ENCODE data around the gene MSANTD2.
"Not testable (repeated sequence)": the region's sequence is repeated elsewhere in the genome, so short reads cannot be mapped to it uniquely, and the experiment has no call there.

The MSANTD2 gene

GRCh38 chr11:124814739-124815138, 14.5 kb upstream of the MSANTD2 start:
- no peak for DNase-seq

- no peak for DNase-seq
Observed at GRCh38 chr11:124812876-124813275, 12.7 kb upstream of the MSANTD2 start.

- no peak for DNase-seq
Observed at GRCh38 chr11:124811399-124812125, 11.4 kb upstream of the MSANTD2 start.

DNA sequence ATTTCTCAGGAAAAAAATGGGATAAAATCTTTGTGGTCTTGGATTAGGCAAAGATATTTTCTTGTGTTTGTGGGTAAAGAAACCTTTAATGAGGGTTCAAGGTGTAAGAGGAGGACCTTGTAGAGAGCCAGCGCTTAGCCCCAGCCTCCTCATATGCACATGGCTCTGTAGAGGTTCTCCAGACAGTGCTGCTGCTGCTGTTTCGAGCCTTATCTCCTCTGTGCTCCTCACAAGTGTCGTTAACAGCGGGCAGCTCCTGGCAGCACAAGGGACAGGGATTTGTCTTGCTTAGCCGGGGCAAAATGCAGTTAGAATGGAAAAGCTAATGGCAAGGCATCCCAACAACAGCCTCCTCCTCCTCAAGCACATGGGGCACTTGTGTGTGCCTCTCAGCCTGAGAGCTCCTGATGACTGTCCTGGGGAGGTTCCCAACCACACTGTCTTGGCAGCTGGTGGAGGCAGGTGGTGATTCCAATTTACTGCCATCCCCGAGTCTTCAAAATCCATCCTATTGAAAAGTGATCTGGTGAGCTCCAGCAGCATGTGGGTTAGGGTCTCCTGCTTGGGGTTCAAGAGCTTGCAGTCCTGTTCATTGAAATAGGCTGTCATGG, 7.6 kb upstream of the MSANTD2 start:
- DNase-seq, result no peak

- DNase-seq, result no peak
Observed at GRCh38 chr11:124807201-124807600, 7.0 kb upstream of the MSANTD2 start.

GRCh38 chr11:124804884-124805283, 4.7 kb upstream of the MSANTD2 start:
- DNase-seq, result no peak

DNA sequence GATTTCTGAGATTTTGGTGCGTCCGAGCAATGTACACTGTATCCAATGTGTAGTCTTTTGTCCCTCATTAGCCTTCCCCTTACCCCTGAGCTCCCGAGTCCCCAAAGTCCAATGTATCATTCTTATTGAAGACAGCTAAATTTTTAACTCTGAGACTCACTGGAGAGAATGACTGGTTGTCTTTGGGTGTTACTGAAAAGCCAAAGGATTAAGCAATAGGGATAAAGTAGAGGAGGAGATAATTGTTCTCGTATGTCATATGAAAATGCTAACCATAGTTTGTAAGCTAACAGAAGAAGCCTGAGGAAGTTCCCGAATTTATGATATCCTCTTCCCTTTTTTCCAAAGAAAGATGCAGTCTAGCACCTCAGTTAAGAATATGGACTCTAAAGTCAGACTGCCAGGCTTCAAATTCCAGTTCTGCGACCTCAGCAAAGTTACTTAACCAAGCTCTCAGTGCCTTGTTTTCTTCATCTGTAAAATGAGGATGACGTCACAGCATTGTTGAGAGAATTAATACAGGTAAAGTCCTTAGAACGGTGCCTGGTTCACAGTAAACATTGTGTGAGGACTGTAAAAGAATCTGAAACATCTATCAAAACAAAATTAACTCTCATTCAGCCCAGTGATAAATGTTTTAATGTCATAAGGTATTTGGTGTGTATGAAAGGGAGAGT, 1.6 kb upstream of the MSANTD2 start:
- DNase-seq, result no peak

DNA sequence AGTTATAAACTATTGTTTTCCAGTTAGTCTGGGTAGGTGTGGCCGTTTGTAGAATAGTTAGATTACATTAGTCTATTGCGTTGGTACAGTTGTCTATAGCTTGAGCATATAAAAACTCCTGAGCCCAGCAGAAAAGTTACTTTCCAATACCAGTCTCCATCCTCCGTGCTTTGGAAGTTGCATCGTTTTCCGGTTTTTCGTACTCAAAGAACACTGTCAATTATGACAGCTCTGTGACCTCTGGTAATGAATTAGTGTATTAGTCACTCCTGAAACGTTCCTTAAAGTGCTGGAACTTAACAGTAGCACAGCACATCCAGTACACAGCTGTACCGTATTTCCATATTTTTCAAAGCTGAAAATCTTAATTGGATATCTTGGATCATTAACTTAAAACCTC, 808 bp upstream of the MSANTD2 start:
- no peak for DNase-seq

- DNase-seq, result peak; percentile 35
Observed at GRCh38 chr11:124799348-124800225, 619 bp downstream of the MSANTD2 start.

GRCh38 chr11:124798991-124799347, 1.2 kb downstream of the MSANTD2 start:
- DNase-seq, result no peak

- no peak for DNase-seq
Observed at GRCh38 chr11:124796312-124796711, 3.9 kb downstream of the MSANTD2 start.

DNA sequence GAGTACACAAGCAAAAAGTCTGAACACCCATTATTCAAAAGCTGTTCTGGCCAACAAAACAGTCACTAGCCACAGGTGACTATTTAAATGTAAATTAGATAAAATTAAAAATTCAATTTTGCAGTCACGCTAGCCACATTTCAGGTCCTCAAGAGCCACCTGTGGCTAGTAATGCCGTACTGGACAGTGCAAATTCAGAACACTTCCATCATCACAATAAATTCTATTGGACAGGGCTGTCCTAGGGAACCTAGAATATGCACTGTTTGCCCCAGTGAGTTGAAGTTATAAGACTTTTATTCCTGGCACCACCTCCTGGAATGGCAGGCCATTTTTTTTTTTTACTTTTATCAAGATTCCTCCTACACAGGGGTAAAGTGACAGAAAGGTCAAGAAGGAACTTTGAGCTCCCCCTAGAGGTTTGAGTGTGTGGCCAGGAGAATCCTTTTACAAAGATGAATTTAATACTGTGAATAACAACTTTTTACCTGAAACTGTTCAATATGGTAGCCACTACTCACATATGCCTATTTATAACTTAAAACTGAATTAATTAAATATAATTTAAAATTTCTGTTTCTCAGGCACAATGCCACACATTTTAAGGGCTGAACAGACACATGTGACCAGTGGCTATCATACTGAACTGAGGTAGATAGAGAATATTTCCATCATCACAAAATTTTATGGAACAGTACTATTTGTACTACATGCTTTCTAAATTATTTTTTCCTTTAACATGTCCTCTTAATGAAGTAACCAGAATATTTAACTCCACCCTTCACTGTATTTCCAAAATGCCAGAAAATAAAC, 6.5 kb downstream of the MSANTD2 start:
- DNase-seq, result no peak

- no peak for DNase-seq
Observed at GRCh38 chr11:124791626-124792341, 8.4 kb downstream of the MSANTD2 start.

GRCh38 chr11:124788521-124788920, 11.7 kb downstream of the MSANTD2 start:
- DNase-seq, result no peak

DNA sequence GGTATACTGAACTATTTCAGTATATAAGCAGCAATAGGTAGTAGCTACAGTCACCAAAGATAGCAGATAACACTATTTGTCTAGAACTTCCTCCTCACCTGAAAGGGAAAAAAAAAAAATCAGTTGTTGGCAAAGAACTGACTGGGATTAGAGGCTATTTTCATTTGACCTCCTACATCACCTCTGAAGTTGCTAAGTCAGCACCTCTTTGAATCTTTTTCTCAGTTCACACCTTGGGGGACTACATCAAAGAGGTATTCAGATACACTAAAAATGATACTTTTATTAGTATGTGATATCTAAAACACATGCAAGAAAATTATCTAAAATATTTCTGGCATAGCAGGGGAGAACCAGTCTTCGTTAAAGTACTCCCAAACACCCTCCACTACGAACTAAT, 16.2 kb downstream of the MSANTD2 start:
- no peak for DNase-seq

GRCh38 chr11:124783002-124783401, 17.2 kb downstream of the MSANTD2 start:
- no peak for DNase-seq

DNA sequence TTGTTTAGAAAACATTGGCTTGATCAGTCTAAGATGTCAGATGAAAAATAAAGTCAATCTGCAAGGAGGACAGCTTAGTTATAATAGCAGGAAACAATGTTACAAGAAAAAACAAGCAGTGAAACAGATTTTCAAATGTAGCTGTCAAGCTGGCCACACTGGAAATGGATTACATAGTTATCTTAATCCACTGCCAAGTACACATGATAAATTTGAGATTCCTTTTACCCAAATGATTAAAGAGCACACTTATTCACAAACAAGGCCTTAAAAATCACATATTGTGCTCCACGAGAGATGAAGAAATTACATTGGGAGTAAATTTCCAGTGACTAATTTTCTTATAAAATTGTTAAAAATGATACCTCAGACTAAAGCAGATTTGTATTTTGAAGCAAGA, 20.6 kb downstream of the MSANTD2 start:
- no peak for DNase-seq

GRCh38 chr11:124778281-124778680, 21.9 kb downstream of the MSANTD2 start:
- DNase-seq, result no peak

DNA sequence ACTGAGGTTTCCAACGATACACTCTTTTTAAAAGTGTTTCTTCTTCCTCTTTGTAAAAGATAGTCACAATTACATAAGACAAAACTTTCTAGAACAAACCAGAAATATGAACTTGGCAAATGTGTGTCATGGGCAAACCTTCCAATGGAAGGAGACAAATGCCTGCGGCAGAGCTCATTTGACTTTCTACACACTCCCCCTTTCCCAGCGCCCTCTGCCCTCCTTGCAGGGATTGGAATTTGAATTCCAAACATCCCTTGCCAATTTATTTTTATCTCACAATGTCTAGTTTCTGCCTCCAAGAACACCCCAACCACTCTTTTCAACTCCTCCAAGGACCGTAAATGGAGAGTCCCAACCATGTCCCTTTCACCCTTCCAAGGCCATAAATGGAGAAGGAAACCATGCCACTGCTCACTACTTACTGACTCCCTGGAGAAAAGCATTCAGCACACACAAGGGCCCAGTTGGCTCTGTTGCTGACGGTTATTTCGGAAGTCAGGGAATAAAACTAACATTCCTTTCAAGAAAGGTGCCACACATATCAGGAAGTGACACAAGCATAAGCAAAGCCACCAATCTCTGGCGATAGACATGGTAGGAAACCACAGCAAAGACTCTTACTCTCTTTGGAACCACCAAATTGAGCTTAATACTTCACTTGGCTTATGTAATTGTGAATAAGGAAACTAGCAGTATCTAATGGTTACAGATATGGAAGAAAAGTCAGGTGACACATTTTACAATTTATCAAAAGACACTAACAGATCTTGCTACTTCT, 23.2 kb downstream of the MSANTD2 start:
- DNase-seq, result no peak

GRCh38 chr11:124770959-124771358, 29.2 kb downstream of the MSANTD2 start:
- DNase-seq, result not testable (repeated sequence)
